Mononuclear cell (primary cell): ENCODE measurements around the gene SYT13. TPM values are rescaled to one million over a fixed set of nuclear protein-coding genes. Genes with fewer than 3 reads are reported as not detected.

Source experiments
- H3K27me3 ChIP-seq: 2 replicates; pipeline ENCODE4 v1.6.0; 2011; ENCODE audit warnings: low read length, control low read depth; ENCODE audit not compliant: insufficient read depth
- H3K4me1 ChIP-seq: 2 replicates; pipeline ENCODE4 v1.5.1; 2011; ENCODE audit warnings: mild to moderate bottlenecking, low read length, control low read depth; ENCODE audit not compliant: insufficient read depth
- H3K4me3 ChIP-seq: 2 replicates; pipeline ENCODE4 v1.5.1; 2011; ENCODE audit warnings: mild to moderate bottlenecking, low read length, moderate library complexity
- H3K9me3 ChIP-seq: 2 replicates; pipeline ENCODE4 v1.5.1; 2011; ENCODE audit warnings: low read depth, mild to moderate bottlenecking, control low read depth, low read length
- total RNA-seq: library from RNA; depleted of rRNA; stranded (reverse); fragments of >200 nt; gene quantifications from one replicate; pipeline ENCODE4 v1.2.3, GENCODE V29; 2012

The SYT13 gene
- total RNA-seq, 1 donor = under 0.01 TPM

- Histone ChIP-seq H3K4me1 (no peaks in the 10 kb centered on the region), H3K27me3 (peaks cover 10% of the 10 kb centered on the region), H3K4me3 (no peak overlapping the region), H3K9me3 (no peaks in the 10 kb centered on the region)
These were observed 15.0 kb downstream of the SYT13 start for GRCh38 chr11:45270946-45271716.

GRCh38 chr11:45269678-45270077, 16.5 kb downstream of the SYT13 start:
- Histone ChIP-seq H3K4me3 (no peak overlapping the region), H3K4me1 (no peaks in the 10 kb centered on the region), H3K27me3 (peaks cover 14% of the 10 kb centered on the region), H3K9me3 (no peaks in the 10 kb centered on the region)

- no peak overlapping the region for H3K4me3 ChIP-seq
- H3K9me3 ChIP-seq = no peaks in the 10 kb centered on the region
- H3K4me1 ChIP-seq = no peaks in the 10 kb centered on the region
- peaks cover 14% of the 10 kb centered on the region for H3K27me3 ChIP-seq
These were observed 18.4 kb downstream of the SYT13 start for GRCh38 chr11:45267652-45268299.

GRCh38 chr11:45267052-45267451, 19.1 kb downstream of the SYT13 start:
- Histone ChIP-seq H3K9me3 (no peaks in the 10 kb centered on the region), H3K4me3 (no peak overlapping the region), H3K27me3 (peaks cover 14% of the 10 kb centered on the region), H3K4me1 (no peaks in the 10 kb centered on the region)

GRCh38 chr11:45266676-45267020, 19.5 kb downstream of the SYT13 start:
- H3K9me3 ChIP-seq = no peaks in the 10 kb centered on the region
- H3K4me3 ChIP-seq = no peak overlapping the region
- peaks cover 14% of the 10 kb centered on the region for H3K27me3 ChIP-seq
- H3K4me1 ChIP-seq = no peaks in the 10 kb centered on the region

GRCh38 chr11:45265969-45266675, 20.0 kb downstream of the SYT13 start:
- peaks cover 14% of the 10 kb centered on the region for H3K27me3 ChIP-seq
- H3K4me3 ChIP-seq = no peak overlapping the region
- H3K4me1 ChIP-seq = no peaks in the 10 kb centered on the region
- no peaks in the 10 kb centered on the region for H3K9me3 ChIP-seq

- no peaks in the 10 kb centered on the region for H3K4me1 ChIP-seq
- no peaks in the 10 kb centered on the region for H3K9me3 ChIP-seq
- peaks cover 10% of the 10 kb centered on the region for H3K27me3 ChIP-seq
- H3K4me3 ChIP-seq = no peak overlapping the region
These were observed 21.2 kb downstream of the SYT13 start for GRCh38 chr11:45264839-45265515.

GRCh38 chr11:45263773-45264172, 22.4 kb downstream of the SYT13 start:
- H3K9me3 ChIP-seq = no peaks in the 10 kb centered on the region
- H3K4me1 ChIP-seq = no peaks in the 10 kb centered on the region
- H3K4me3 ChIP-seq = no peak overlapping the region
- peaks cover 4% of the 10 kb centered on the region for H3K27me3 ChIP-seq

- H3K9me3 ChIP-seq = no peaks in the 10 kb centered on the region
- peaks cover 4% of the 10 kb centered on the region for H3K27me3 ChIP-seq
- no peak overlapping the region for H3K4me3 ChIP-seq
- no peaks in the 10 kb centered on the region for H3K4me1 ChIP-seq
These were observed 23.2 kb downstream of the SYT13 start for GRCh38 chr11:45262900-45263299.

- Histone ChIP-seq H3K4me1 (no peaks in the 10 kb centered on the region), H3K4me3 (no peak overlapping the region), H3K9me3 (no peaks in the 10 kb centered on the region), H3K27me3 (no peaks in the 10 kb centered on the region)
These were observed 26.1 kb downstream of the SYT13 start for GRCh38 chr11:45260071-45260470.

- H3K4me1 ChIP-seq = no peaks in the 10 kb centered on the region
- no peak overlapping the region for H3K4me3 ChIP-seq
- H3K9me3 ChIP-seq = no peaks in the 10 kb centered on the region
- no peaks in the 10 kb centered on the region for H3K27me3 ChIP-seq
These were observed 26.5 kb downstream of the SYT13 start for GRCh38 chr11:45259592-45259991.

GRCh38 chr11:45258982-45259530, 27.1 kb downstream of the SYT13 start:
- no peak overlapping the region for H3K4me3 ChIP-seq

GRCh38 chr11:45254070-45254469, 32.1 kb downstream of the SYT13 start:
- no peaks in the 10 kb centered on the region for H3K4me1 ChIP-seq
- H3K9me3 ChIP-seq = no peaks in the 10 kb centered on the region
- no peak overlapping the region for H3K4me3 ChIP-seq
- no peaks in the 10 kb centered on the region for H3K27me3 ChIP-seq

More at GRCh38 chr11:45258982-45259530, 27.1 kb downstream of the SYT13 start:
- Histone ChIP-seq H3K9me3 (no peaks in the 10 kb centered on the region), H3K27me3 (no peaks in the 10 kb centered on the region), H3K4me1 (no peaks in the 10 kb centered on the region)

GRCh38 chr11:45253640-45254039, 32.5 kb downstream of the SYT13 start:
- no peaks in the 10 kb centered on the region for H3K27me3 ChIP-seq
- no peaks in the 10 kb centered on the region for H3K9me3 ChIP-seq
- no peak overlapping the region for H3K4me3 ChIP-seq
- H3K4me1 ChIP-seq = no peaks in the 10 kb centered on the region

GRCh38 chr11:45252877-45253276, 33.3 kb downstream of the SYT13 start:
- H3K4me3 ChIP-seq = no peak overlapping the region
- H3K4me1 ChIP-seq = no peaks in the 10 kb centered on the region
- H3K9me3 ChIP-seq = no peaks in the 10 kb centered on the region
- H3K27me3 ChIP-seq = no peaks in the 10 kb centered on the region
